ENCODE data around the gene NECTIN4. TPM values are rescaled to one million over a fixed set of nuclear protein-coding genes. Genes with fewer than 3 reads are reported as not detected.
"Not testable (repeated sequence)": the region's sequence is repeated elsewhere in the genome, so short reads cannot be mapped to it uniquely, and the experiment has no call there.

The NECTIN4 gene
- total RNA-seq, 1 donor from 2014 or later: not detected

GRCh38 chr1:161117759-161118581, 28.6 kb upstream of the NECTIN4 start, which contains the start of the genes NIT1 and PFDN2:
TSS of gene NIT1 (plus strand) at chr1:161118105. CDS start at chr1:161118177, 72 bp downstream.
TSS of gene PFDN2 (minus strand) at chr1:161118037. CDS start at chr1:161118026, 11 bp downstream.
- Histone ChIP-seq H3K4me1 (peaks cover 11% of the 10 kb centered on the region), H3K79me2 (ENCODE audit: low read depth) (peaks cover 64% of the 10 kb centered on the region), H4K20me1 (ENCODE audit: low read depth) (peaks cover 24% of the 10 kb centered on the region), H3K27me3 (no peaks in the 10 kb centered on the region), H3K9ac (peak within 1 kb of the TSS; percentile 82), H3K36me3 (no peaks in the 10 kb centered on the region), H3K9me3 (ENCODE audit: low read depth) (no peaks in the 10 kb centered on the region), H2AFZ (replicated peaks) (peak within 1 kb of the TSS; percentile 86), H3K27ac (peak within 1 kb of the TSS; percentile 83), H3K4me3 (peak within 1 kb of the TSS; percentile 72), H3K4me2 (peak within 1 kb of the TSS; percentile 92), H3F3A (ENCODE audit: low read depth) (peaks cover 32% of the 10 kb centered on the region)
- peaks cover 7% of the 10 kb centered on the region for H3K27me3 Mint-ChIP-seq (ENCODE audit: insufficient read depth, low read depth)
- peak; percentile 94 for DNase-seq (ENCODE audit: low spot score)
- no peak for TF ChIP-seq CTCF (IDR thresholded peaks at IDR 0.05)
- no peak for TF ChIP-seq EZH2phosphoT487 (IDR thresholded peaks at IDR 0.05)
- no peak for TF ChIP-seq EZH2 (IDR thresholded peaks at IDR 0.05)
- peak within 1 kb of the TSS; percentile 95 for H3K27ac Mint-ChIP-seq
- H3K4me3 Mint-ChIP-seq: peak within 1 kb of the TSS; percentile 97
- peaks cover 19% of the 10 kb centered on the region for H3K36me3 Mint-ChIP-seq
- H3K9me3 Mint-ChIP-seq: no peaks in the 10 kb centered on the region
- peaks cover 27% of the 10 kb centered on the region for H3K4me1 Mint-ChIP-seq

DNA sequence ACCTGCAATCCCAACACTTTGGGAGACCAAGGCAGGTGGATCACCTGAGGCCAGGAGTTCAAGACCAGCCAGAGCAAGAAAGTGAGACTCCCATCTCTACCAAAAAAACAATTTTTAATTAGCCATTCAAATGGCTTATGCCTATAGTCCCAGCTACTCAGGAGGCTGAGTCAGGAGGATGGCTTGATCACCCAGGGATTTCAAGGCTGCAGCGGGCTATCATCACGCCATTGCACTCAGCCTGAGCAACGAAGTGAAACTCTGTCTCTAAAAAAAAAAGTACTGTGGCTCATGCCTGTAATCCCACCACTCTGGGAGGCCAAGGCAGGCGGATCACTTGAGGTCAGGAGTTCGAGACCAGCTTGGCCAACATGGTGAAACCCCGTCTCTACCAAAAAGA, 26.6 kb upstream of the NECTIN4 start:
- Histone ChIP-seq H3K79me2 (ENCODE audit: low read depth) (peaks cover 84% of the 10 kb centered on the region), H4K20me1 (ENCODE audit: low read depth) (peaks cover 40% of the 10 kb centered on the region), H3K4me1 (peaks cover 11% of the 10 kb centered on the region), H3F3A (ENCODE audit: low read depth) (peaks cover 32% of the 10 kb centered on the region)
- not testable (repeated sequence) for H3K27ac Mint-ChIP-seq; H3K4me3 ChIP-seq; H3K27me3 Mint-ChIP-seq (ENCODE audit: insufficient read depth, low read depth); DNase-seq (ENCODE audit: low spot score); H3K9me3 ChIP-seq (ENCODE audit: low read depth); H3K36me3 ChIP-seq; H3K9me3 Mint-ChIP-seq; H3K27ac ChIP-seq; H3K4me2 ChIP-seq; H3K9ac ChIP-seq; H3K27me3 ChIP-seq; H3K36me3 Mint-ChIP-seq; H2AFZ ChIP-seq (replicated peaks)
- peaks cover 27% of the 10 kb centered on the region for H3K4me1 Mint-ChIP-seq
- peak overlapping the region; percentile 97 for H3K4me3 Mint-ChIP-seq

- Mint-ChIP-seq H3K4me3 (no peak overlapping the region), H3K36me3 (peaks cover 6% of the 10 kb centered on the region), H3K27me3 (ENCODE audit: insufficient read depth, low read depth) (peaks cover 7% of the 10 kb centered on the region), H3K27ac (no peak overlapping the region), H3K4me1 (peaks cover 25% of the 10 kb centered on the region), H3K9me3 (no peaks in the 10 kb centered on the region)
- Histone ChIP-seq H3K4me2 (no peak overlapping the region), H2AFZ (replicated peaks) (no peak overlapping the region), H3K36me3 (no peaks in the 10 kb centered on the region), H3K9ac (no peak overlapping the region), H3K4me1 (peaks cover 11% of the 10 kb centered on the region), H3K79me2 (ENCODE audit: low read depth) (peaks cover 91% of the 10 kb centered on the region), H4K20me1 (ENCODE audit: low read depth) (peaks cover 41% of the 10 kb centered on the region), H3K9me3 (ENCODE audit: low read depth) (no peaks in the 10 kb centered on the region), H3K4me3 (no peak overlapping the region), H3F3A (ENCODE audit: low read depth) (peaks cover 30% of the 10 kb centered on the region), H3K27me3 (no peaks in the 10 kb centered on the region), H3K27ac (no peak overlapping the region)
- no peak for DNase-seq (ENCODE audit: low spot score)
- no peak for TF ChIP-seq EZH2 (IDR thresholded peaks at IDR 0.05)
- no peak for TF ChIP-seq CTCF (IDR thresholded peaks at IDR 0.05)
- no peak for TF ChIP-seq EZH2phosphoT487 (IDR thresholded peaks at IDR 0.05)
These were observed 25.9 kb upstream of the NECTIN4 start for GRCh38 chr1:161115132-161115711.

All from neural progenitor cell (in vitro differentiated cells).